Endothelial cell of umbilical vein (primary cell): ENCODE measurements around the gene FAM98C. TPM values are rescaled to one million over a fixed set of nuclear protein-coding genes. Genes with fewer than 3 reads are reported as not detected.

Experiments used
- BruUV-seq: library from RNA; stranded (reverse); fragments of 400-500 nt; replicated peaks from 2 replicates; lab custom pipeline; 2021; lab: Mats Ljungman, UMichigan
- CTCF ChIA-PET: fragments of 300-600, 350-600 bp; sonication (Branson Sonifier 250); formaldehyde crosslinking; loops from one replicate; lab custom pipeline; 2021; ENCODE audit warnings: antibody characterized with exemption, inconsistent platforms; lab: Charles Lee
- POLR2A ChIA-PET: fragments of 300-600, 350-600 bp; sonication (Branson Sonifier 250); formaldehyde crosslinking; loops from one replicate; lab custom pipeline; 2021; ENCODE audit warnings: antibody characterized with exemption, inconsistent platforms; lab: Charles Lee
- DNase-seq: peaks from one replicate; pipeline ENCODE4 v3.0.0-alpha.2; 2011; ENCODE audit warnings: low read depth, low spot score
- FAIRE-seq: peaks from 2 replicates; lab custom pipeline; 2011; peaks lifted over from hg19 to GRCh38; lab: Jason Lieb, UNC
- H2AFZ ChIP-seq: 2 replicates; pipeline ENCODE4 v1.6.0; 2012; ENCODE audit warnings: low read depth, low read length, control low read depth, inconsistent platforms
- H3K27ac ChIP-seq: 2 replicates; pipeline ENCODE4 v1.5.1; 2011; ENCODE audit warnings: low read depth, mild to moderate bottlenecking, control low read depth, low read length, moderate library complexity; ENCODE audit not compliant: insufficient read depth
- H3K27me3 ChIP-seq, 2 experiments: 2 replicates each; pipeline versions ENCODE4 v1.6.0 to v1.6.1; 2011; ENCODE audit warnings: low read length in 2 of 2, mixed read lengths in 1 of 2; ENCODE audit not compliant: control insufficient read depth in 2 of 2, insufficient read depth in 2 of 2
- H3K36me3 ChIP-seq, 2 experiments: 2 replicates in 1 of 2; 3 replicates in 1 of 2; pipeline ENCODE4 v1.5.1; 2011; ENCODE audit warnings: low read length in 2 of 2, mild to moderate bottlenecking in 1 of 2, moderate library complexity in 1 of 2; ENCODE audit not compliant: control insufficient read depth in 2 of 2, insufficient read depth in 2 of 2; ENCODE audit errors: extremely low read depth in 1 of 2
- H3K4me1 ChIP-seq: 3 replicates; pipeline ENCODE4 v1.5.1; 2011; ENCODE audit warnings: mild to moderate bottlenecking, low read length; ENCODE audit not compliant: control insufficient read depth, insufficient read depth; ENCODE audit errors: extremely low read depth
- H3K4me2 ChIP-seq: 2 replicates; pipeline ENCODE4 v1.6.1; 2011; ENCODE audit warnings: low read length, control low read depth, mixed read lengths; ENCODE audit not compliant: insufficient read depth
- H3K4me3 ChIP-seq, 3 experiments: fragments of 200-600 bp in 1 of 3; sonication (generic), shearing (Covaris generic) in 1 of 3; replicated peaks in 1 of 3; 2 replicates each; pipeline ENCODE4 v1.5.1; 2011 to 2016; ENCODE audit warnings: control low read depth in 3 of 3, low read length in 3 of 3, mild to moderate bottlenecking in 2 of 3, inconsistent platforms in 1 of 3, low read depth in 1 of 3, moderate library complexity in 1 of 3; ENCODE audit not compliant: insufficient read depth in 1 of 3
- H3K79me2 ChIP-seq: 2 replicates; pipeline ENCODE4 v1.6.0; 2012; ENCODE audit warnings: low read length, inconsistent platforms; ENCODE audit not compliant: control insufficient read depth, insufficient read depth
- H3K9ac ChIP-seq: replicated peaks from 2 replicates; pipeline ENCODE3; 2011; ENCODE audit warnings: low read length, control low read depth; ENCODE audit not compliant: insufficient read depth; ENCODE audit errors: extremely low read depth
- H3K9me1 ChIP-seq: replicated peaks from 3 replicates; pipeline ENCODE4 v1.6.0; 2011; ENCODE audit warnings: mild to moderate bottlenecking, low read length; ENCODE audit not compliant: control insufficient read depth, insufficient read depth; ENCODE audit errors: extremely low read depth
- H3K9me3 ChIP-seq: replicated peaks from 2 replicates; pipeline ENCODE4 v1.5.1; 2012; ENCODE audit warnings: low read length, inconsistent platforms; ENCODE audit not compliant: control insufficient read depth, insufficient read depth
- H4K20me1 ChIP-seq: replicated peaks from 2 replicates; pipeline ENCODE3; 2011; ENCODE audit warnings: mild to moderate bottlenecking, low read length; ENCODE audit not compliant: control insufficient read depth, insufficient read depth; ENCODE audit errors: extremely low read depth
- EZH2 ChIP-seq: IDR thresholded peaks from 2 replicates; pipeline ENCODE4 v1.6.1; 2012; ENCODE audit warnings: borderline replicate concordance, low read depth, mild to moderate bottlenecking, moderate library complexity, low read length, inconsistent platforms; ENCODE audit not compliant: severe bottlenecking
- FOS ChIP-seq: IDR thresholded peaks from 2 replicates; pipeline ENCODE4 v1.6.1; 2011; ENCODE audit warnings: mild to moderate bottlenecking, low read length, moderate library complexity, borderline replicate concordance; ENCODE audit not compliant: insufficient read depth
- GATA2 ChIP-seq: IDR thresholded peaks from 2 replicates; pipeline ENCODE4 v1.7.0; 2011; ENCODE audit warnings: low read depth, mild to moderate bottlenecking, moderate library complexity, mixed read lengths, low read length; ENCODE audit not compliant: insufficient read length, insufficient read depth
- JUN ChIP-seq: IDR thresholded peaks from 2 replicates; pipeline ENCODE4 v1.6.1; 2011; ENCODE audit warnings: borderline replicate concordance, low read depth; ENCODE audit not compliant: insufficient read length, insufficient read depth
- MYC ChIP-seq: IDR thresholded peaks from one replicate; pipeline ENCODE4 v1.6.1; 2011; ENCODE audit warnings: mild to moderate bottlenecking, low read depth, low read length
- POLR2A ChIP-seq: IDR thresholded peaks from 2 replicates; pipeline ENCODE4 v1.6.1; 2012; ENCODE audit warnings: low read depth, mild to moderate bottlenecking, control low read depth, low read length
- POLR2AphosphoS5 ChIP-seq: IDR thresholded peaks from 2 replicates; pipeline ENCODE4 v1.6.1; 2012; ENCODE audit warnings: low read depth, mild to moderate bottlenecking, control low read depth, low read length, moderate library complexity; ENCODE audit not compliant: insufficient read depth
- dilution Hi-C: fragments of 300-500 bp; cut with MboI; formaldehyde crosslinking; loops from one replicate; pipeline ENCODE4 v1.15.0; 2019; ENCODE audit warnings: low sequenced_read_pairs; ENCODE audit not compliant: extremely low pct_ligation_motif_present
- intact Hi-C: fragments of 100-400 bp; cut with micrococcal nuclease; formaldehyde crosslinking; loops from one replicate; pipeline ENCODE4 v1.10.0; 2022
- polyA plus RNA-seq, 4 experiments: library from polyadenylated mRNA; depleted of rRNA in 3 of 4; stranded (reverse) in 3 of 4; unstranded in 1 of 4; fragments of >200 nt; gene quantifications; 2 replicates each; pipeline versions ENCODE4 v1.2.1 to v1.2.3, GENCODE V29; 2011 to 2012; ENCODE audit warnings: missing spikeins in 1 of 4
- total RNA-seq: library from RNA; stranded (reverse); gene quantifications from 2 replicates; pipeline ENCODE4 v1.2.3, GENCODE V29; 2021
- TF ChIP-seq, protein P1 (sequence below), 2 donors: IDR thresholded peaks; 1 replicate in 1 of 2; 2 replicates in 1 of 2; pipeline ENCODE4 v1.5.1; 2011; ENCODE audit warnings: low read length in 2 of 2, mild to moderate bottlenecking in 2 of 2, moderate library complexity in 2 of 2, control low read depth in 1 of 2, inconsistent platforms in 1 of 2, low read depth in 1 of 2; ENCODE audit not compliant: insufficient read depth in 1 of 2; ENCODE audit errors: extremely low read depth in 1 of 2
- TF ChIP-seq, protein P2 (sequence below): IDR thresholded peaks from 2 replicates; pipeline ENCODE4 v1.6.1; 2011; ENCODE audit not compliant: insufficient read depth, insufficient read length

Gene FAM98C
- total and polyA plus RNA-seq, 2 donors (not counting 3 experiments of a cell fraction or from before 2014, with no cell fraction given), result 12.6 to 13.0 TPM

DNA sequence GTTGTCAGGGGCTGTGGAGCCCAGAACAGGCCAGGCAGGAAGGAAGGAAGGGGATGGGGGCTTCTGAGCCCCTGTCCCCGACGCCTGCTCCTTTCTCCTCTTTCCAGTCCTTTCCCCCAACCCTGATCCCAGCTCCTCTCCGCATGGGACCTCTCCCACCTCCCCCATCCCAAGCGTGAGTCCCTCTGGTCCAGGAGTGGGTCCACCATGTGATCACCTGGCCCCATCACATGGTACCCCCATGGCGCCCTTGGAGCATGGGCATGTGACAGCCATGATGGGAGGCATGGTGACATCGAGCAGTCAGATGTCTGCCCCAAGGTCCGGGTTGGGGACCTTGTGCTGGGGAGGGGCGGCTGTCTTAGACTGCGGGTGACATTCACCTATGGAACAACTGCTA is 39.8 kb downstream of the FAM98C start:
- no peak overlapping the region for H2AFZ ChIP-seq
- no peaks in the 10 kb centered on the region for H3K9me1 ChIP-seq
- no peaks in the 10 kb centered on the region for H3K79me2 ChIP-seq
- FAIRE-seq (no peak), DNase-seq (no peak)
- BruUV-seq, result no TSS peak
- H3K9ac ChIP-seq, result no peak overlapping the region
- TF ChIP-seq POLR2A, result no peak
- TF ChIP-seq POLR2AphosphoS5, result no peak
- TF ChIP-seq, protein P1, sequence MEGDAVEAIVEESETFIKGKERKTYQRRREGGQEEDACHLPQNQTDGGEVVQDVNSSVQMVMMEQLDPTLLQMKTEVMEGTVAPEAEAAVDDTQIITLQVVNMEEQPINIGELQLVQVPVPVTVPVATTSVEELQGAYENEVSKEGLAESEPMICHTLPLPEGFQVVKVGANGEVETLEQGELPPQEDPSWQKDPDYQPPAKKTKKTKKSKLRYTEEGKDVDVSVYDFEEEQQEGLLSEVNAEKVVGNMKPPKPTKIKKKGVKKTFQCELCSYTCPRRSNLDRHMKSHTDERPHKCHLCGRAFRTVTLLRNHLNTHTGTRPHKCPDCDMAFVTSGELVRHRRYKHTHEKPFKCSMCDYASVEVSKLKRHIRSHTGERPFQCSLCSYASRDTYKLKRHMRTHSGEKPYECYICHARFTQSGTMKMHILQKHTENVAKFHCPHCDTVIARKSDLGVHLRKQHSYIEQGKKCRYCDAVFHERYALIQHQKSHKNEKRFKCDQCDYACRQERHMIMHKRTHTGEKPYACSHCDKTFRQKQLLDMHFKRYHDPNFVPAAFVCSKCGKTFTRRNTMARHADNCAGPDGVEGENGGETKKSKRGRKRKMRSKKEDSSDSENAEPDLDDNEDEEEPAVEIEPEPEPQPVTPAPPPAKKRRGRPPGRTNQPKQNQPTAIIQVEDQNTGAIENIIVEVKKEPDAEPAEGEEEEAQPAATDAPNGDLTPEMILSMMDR (IDR thresholded peaks at IDR 0.05; ENCODE audit: extremely low read depth in 1 of 2, insufficient read depth in 1 of 2, low read depth in 1 of 2, low read length in 2 of 2), result no peak
- TF ChIP-seq, protein P2, sequence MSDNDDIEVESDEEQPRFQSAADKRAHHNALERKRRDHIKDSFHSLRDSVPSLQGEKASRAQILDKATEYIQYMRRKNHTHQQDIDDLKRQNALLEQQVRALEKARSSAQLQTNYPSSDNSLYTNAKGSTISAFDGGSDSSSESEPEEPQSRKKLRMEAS, result no peak
- TF ChIP-seq FOS, result no peak
- TF ChIP-seq GATA2, result no peak
- TF ChIP-seq JUN, result no peak
- no peak for TF ChIP-seq MYC
- no peak for TF ChIP-seq EZH2
- ChIA-PET CTCF (no interaction called here), POLR2A (no interaction called here)
- no peaks in the 10 kb centered on the region for H3K4me1 ChIP-seq
- no peak overlapping the region for H3K27ac ChIP-seq
- no peak overlapping the region for H3K4me2 ChIP-seq
- H3K36me3 ChIP-seq, result no peaks in the 10 kb centered on the region
- no peaks in the 10 kb centered on the region for H4K20me1 ChIP-seq
- no peaks in the 10 kb centered on the region for H3K27me3 ChIP-seq
- intact Hi-C loops, result no loop called here
- dilution Hi-C loops, result no loop called here
- H3K4me3 ChIP-seq, result no peak overlapping the region
- no peaks in the 10 kb centered on the region for H3K9me3 ChIP-seq
